ENCODE measurements around the gene TSPAN18. TPM values are rescaled to one million over a fixed set of nuclear protein-coding genes. Genes with fewer than 3 reads are reported as not detected.
A peak's percentile ranks its signal among the peaks of the same experiment; 100 is the strongest.

Gene TSPAN18
- total RNA-seq, 4 donors from 2014 or later = 6.7 to 13.1 (median 7.9) TPM

DNA sequence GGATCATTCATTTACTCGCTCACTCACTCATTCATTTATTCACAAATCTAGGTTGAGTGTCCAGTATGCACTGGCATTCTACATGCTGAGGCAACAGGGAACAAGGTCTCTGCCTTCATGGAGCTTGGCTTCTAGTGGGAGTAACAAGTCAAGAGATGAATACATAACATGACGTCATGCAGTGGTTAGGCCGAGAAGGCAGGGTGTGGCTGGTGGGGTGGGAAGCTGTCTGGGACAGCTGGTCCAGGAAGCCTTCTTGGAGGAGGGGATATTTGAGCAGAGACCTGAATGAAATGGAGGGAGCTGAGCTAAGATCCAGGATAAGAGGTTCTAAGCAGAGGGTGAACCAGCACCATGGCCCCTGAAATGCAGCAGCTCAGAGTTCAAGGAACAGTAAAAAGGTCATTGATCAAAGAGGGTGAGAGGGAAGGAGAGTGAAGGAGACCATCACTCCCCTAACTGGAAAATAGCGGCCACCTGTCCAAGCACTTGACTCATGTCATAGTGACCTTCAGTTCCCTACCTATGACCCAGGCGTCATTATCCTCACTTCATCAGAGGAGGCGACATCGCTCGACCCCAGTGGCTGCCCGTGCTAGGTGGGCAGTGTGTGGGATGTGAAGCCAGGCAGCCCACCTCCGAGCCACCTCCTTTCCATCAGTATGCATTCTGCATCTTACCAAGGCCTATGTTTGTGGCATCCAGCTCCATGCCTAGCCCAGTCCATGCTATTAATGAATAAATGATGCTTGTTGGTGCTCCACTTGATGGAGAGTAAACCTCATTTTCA is 105.0 kb downstream of the TSPAN18 start:
- no peaks in the 10 kb centered on the region for H3K9me3 ChIP-seq
- DNase-seq (ENCODE audit: low spot score in 2 of 2) = no peak
- peaks cover 0 to 21% (median 9%) of the 10 kb centered on the region in 4 donors for H3K4me1 ChIP-seq

DNA sequence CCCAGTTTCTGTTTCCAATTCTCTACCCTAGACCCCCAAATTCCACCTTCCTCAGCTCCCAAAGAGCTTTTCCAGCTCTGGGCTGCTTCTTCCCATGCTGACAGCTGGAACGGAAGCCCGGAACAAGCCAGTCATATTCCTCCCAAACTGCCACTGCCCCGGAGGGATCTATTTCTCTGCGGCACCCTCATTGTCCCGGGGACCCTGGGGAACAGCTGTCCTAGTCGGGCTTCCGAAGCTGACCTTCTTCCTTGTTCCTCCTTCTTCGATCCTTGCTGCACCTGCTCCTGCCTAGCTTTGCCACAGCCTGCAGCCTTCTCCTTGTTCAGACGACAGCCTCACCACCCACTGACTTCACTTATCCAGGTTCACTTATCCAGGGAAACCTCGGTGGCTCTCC is 105.7 kb downstream of the TSPAN18 start:
- DNase-seq (ENCODE audit: low spot score in 2 of 2) = no peak
- Histone ChIP-seq H3K27ac (no peak overlapping the region), H3K4me3 (no peak overlapping the region), H3K36me3 (no peaks in the 10 kb centered on the region), H3K4me1 (peaks cover 0 to 21% (median 9%) of the 10 kb centered on the region in 4 donors), H3K9me3 (no peaks in the 10 kb centered on the region), H3K27me3 (no peaks in the 10 kb centered on the region)
- TF ChIP-seq POLR2A (IDR thresholded peaks at IDR 0.05) (no peak), EP300 (IDR thresholded peaks at IDR 0.05) (no peak)
- TF ChIP-seq, protein P1, sequence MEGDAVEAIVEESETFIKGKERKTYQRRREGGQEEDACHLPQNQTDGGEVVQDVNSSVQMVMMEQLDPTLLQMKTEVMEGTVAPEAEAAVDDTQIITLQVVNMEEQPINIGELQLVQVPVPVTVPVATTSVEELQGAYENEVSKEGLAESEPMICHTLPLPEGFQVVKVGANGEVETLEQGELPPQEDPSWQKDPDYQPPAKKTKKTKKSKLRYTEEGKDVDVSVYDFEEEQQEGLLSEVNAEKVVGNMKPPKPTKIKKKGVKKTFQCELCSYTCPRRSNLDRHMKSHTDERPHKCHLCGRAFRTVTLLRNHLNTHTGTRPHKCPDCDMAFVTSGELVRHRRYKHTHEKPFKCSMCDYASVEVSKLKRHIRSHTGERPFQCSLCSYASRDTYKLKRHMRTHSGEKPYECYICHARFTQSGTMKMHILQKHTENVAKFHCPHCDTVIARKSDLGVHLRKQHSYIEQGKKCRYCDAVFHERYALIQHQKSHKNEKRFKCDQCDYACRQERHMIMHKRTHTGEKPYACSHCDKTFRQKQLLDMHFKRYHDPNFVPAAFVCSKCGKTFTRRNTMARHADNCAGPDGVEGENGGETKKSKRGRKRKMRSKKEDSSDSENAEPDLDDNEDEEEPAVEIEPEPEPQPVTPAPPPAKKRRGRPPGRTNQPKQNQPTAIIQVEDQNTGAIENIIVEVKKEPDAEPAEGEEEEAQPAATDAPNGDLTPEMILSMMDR (IDR thresholded peaks at IDR 0.05) = no peak
- whole genome bisulfite sequencing, 2 donors = 81 to 85% methylated on average over 10 of the region's 10 CpGs

More for the DNA sequence above, 105.0 kb downstream of the TSPAN18 start:
- H3K27ac ChIP-seq = no peak overlapping the region
- TF ChIP-seq, protein P1 (IDR thresholded peaks at IDR 0.05) = no peak
- TF ChIP-seq EP300 (IDR thresholded peaks at IDR 0.05) (no peak), POLR2A (IDR thresholded peaks at IDR 0.05) (no peak)
- H3K36me3 ChIP-seq = no peaks in the 10 kb centered on the region
- no peaks in the 10 kb centered on the region for H3K27me3 ChIP-seq
- WGBS, 2 donors = 86 to 95% methylated on average over 10 of the region's 10 CpGs
- H3K4me3 ChIP-seq = no peak overlapping the region

DNA sequence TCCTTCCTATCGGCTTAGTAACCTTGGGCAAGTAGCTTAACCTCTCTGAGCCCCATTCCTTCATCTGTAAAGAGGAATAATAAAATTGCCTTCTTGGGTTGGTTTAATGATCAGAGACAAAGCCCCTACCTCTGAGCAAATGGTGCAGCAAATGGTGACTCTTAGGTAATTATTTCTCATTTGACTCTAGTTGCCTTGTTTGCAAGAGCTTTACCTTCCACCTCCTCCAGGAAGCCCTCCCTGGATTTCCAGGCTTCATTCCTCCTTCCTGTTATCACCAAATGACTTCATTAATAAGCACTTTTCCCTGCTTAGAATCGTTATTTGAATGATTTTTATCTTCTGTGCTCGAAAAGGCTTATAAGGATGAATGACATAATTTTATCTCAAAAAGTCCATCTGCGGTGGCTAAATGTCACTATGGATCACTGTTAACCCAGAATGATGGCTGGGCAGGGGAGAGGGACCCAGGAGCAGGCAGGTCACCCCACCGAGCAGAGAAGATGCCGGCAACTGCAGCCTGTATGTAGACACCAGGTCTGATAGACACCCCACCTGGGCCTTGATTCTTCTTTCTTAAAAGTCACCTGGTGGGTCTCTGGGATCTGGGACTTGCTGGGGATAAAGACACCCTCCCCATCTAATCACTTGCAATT is 106.6 kb downstream of the TSPAN18 start:
- WGBS, 2 donors = 65 to 75% methylated on average over 6 of the region's 6 CpGs
- no peak for DNase-seq (ENCODE audit: low spot score in 2 of 2)
- no peaks in the 10 kb centered on the region for H3K27me3 ChIP-seq
- H3K27ac ChIP-seq = peak overlapping the region in 1 of 4 donors; percentile 57
- no peaks in the 10 kb centered on the region for H3K36me3 ChIP-seq
- TF ChIP-seq, protein P1 (IDR thresholded peaks at IDR 0.05) = no peak
- TF ChIP-seq EP300 (IDR thresholded peaks at IDR 0.05) (no peak), POLR2A (IDR thresholded peaks at IDR 0.05) (no peak)
- no peaks in the 10 kb centered on the region for H3K9me3 ChIP-seq
- H3K4me1 ChIP-seq = peaks cover 0 to 21% (median 9%) of the 10 kb centered on the region in 4 donors
- H3K4me3 ChIP-seq = no peak overlapping the region

DNA sequence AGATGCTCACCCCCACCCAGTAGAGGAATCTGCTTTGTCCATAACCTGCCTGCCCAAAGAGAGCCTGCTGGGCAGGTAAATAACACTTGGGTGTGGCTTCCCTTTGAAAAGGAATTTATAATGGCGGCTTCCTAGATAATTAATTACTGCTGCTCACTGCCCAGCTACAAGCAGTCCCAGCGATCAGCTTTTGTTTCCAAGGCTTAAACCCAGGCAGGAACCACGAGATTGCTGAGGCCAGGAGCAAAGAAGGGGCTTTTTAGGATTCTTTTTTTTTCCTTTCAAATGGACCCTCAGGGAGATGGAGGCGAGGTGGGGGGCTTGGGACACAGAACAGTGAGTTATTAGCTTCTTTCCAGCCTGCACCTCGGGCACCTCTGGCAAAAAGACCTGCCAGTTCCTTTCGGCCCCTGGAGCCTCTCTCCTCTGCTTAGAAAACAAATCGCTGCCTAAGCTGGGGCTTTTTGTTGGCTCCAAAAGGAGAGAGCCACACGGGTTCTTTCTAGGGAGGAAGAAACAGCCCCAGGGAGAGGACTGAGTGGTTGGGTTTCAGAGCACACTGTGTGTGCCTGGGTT is 107.2 kb downstream of the TSPAN18 start:
- DNase-seq (ENCODE audit: low spot score in 2 of 2) = no peak
- Histone ChIP-seq H3K36me3 (no peaks in the 10 kb centered on the region), H3K27me3 (no peaks in the 10 kb centered on the region), H3K4me1 (peaks cover 0 to 21% (median 9%) of the 10 kb centered on the region in 4 donors), H3K9me3 (no peaks in the 10 kb centered on the region), H3K4me3 (no peak overlapping the region), H3K27ac (peak overlapping the region in 2 of 4 donors; percentile 13 to 57)
- TF ChIP-seq, protein P1 (IDR thresholded peaks at IDR 0.05) = no peak
- TF ChIP-seq POLR2A (IDR thresholded peaks at IDR 0.05) = no peak
- TF ChIP-seq EP300 (IDR thresholded peaks at IDR 0.05) = no peak
- 30 to 36% methylated on average over 8 of the region's 8 CpGs for WGBS, 2 donors

Measured in tibial nerve (tissue), 4 donors.